Gastrocnemius medialis (tissue), 4 donors: ENCODE data around the gene PLSCR4. TPM values are rescaled to one million over a fixed set of nuclear protein-coding genes. Genes with fewer than 3 reads are reported as not detected.

ENCODE experiments used
- ATAC-seq, 2 donors: fragments of 150-250 bp; one replicate each; pipeline ENCODE4 v1.9.1; 2016
- DNase-seq, 2 donors: peaks; one replicate each; pipeline ENCODE4 v3.0.0-alpha.2; 2019
- H3K27ac ChIP-seq, 4 donors: fragments of 200-600 bp; sonication (generic); 1 replicate in 1 of 4; 2 replicates in 3 of 4; pipeline ENCODE4 v1.5.1; 2016 to 2018; ENCODE audit warnings: mild to moderate bottlenecking in 2 of 4, moderate library complexity in 1 of 4
- H3K27me3 ChIP-seq, 3 donors: fragments of 200-600 bp; sonication (generic) in 2 of 3; 1 replicate in 1 of 3; 2 replicates in 2 of 3; pipeline versions ENCODE4 v1.5.1 to v1.6.0; 2016 to 2019; ENCODE audit warnings: mild to moderate bottlenecking in 1 of 3, moderate library complexity in 1 of 3
- H3K36me3 ChIP-seq, 2 donors: fragments of 200-600 bp; sonication (generic) in 1 of 2; one replicate each; pipeline ENCODE4 v1.5.1; 2017 to 2018
- H3K4me1 ChIP-seq, 2 donors: fragments of 200-600 bp; sonication (generic) in 1 of 2; one replicate each; pipeline ENCODE4 v1.5.1; 2016 to 2017; ENCODE audit warnings: mild to moderate bottlenecking in 2 of 2
- H3K4me3 ChIP-seq, 4 donors: fragments of 200-600 bp; sonication (generic) in 3 of 4; 1 replicate in 1 of 4; 2 replicates in 3 of 4; pipeline ENCODE4 v1.5.1; 2016 to 2019; ENCODE audit warnings: mild to moderate bottlenecking in 2 of 4
- H3K9me3 ChIP-seq, 3 donors: fragments of 200-600 bp; sonication (generic) in 2 of 3; 1 replicate in 1 of 3; 2 replicates in 2 of 3; pipeline ENCODE4 v1.5.1; 2016 to 2019
- POLR2A ChIP-seq, 2 donors: fragments of 450-650 bp; IDR thresholded peaks; one replicate each; pipeline ENCODE4 v1.6.1; 2017; ENCODE audit warnings: antibody characterized with exemption in 2 of 2, mild to moderate bottlenecking in 2 of 2, moderate library complexity in 2 of 2
- in situ Hi-C, 4 donors: fragments of 200-750 bp; cut with MboI; loops; one replicate each; pipeline versions ENCODE4 v1.15.0 to v1.8.0; 2017; ENCODE audit warnings: low sequenced_read_pairs in 4 of 4
- intact Hi-C: fragments of 100-400 bp; cut with DNase I; formaldehyde crosslinking; loops from one replicate; pipeline ENCODE4 v1.15.1; 2023; ENCODE audit warnings: low total_unique reads
- total RNA-seq, 4 donors: library from RNA; depleted of rRNA; stranded (reverse); fragments of >200 nt; gene quantifications; one replicate each; pipeline versions ENCODE4 v1.1.0 to v1.2.3, GENCODE V29; 2016
- TF ChIP-seq, protein P1 (sequence below), 5 experiments: fragments of 450-650 bp in 3 of 5; fragments of 200-600 bp in 2 of 5; sonication (generic) in 2 of 5; IDR thresholded peaks in 4 of 5; conservative IDR thresholded peaks in 1 of 5; 1 replicate in 4 of 5; 2 replicates in 1 of 5; pipeline ENCODE4 v1.5.1; 2016 to 2019; ENCODE audit warnings: antibody characterized with exemption in 5 of 5, mild to moderate bottlenecking in 3 of 5, moderate library complexity in 3 of 5

The PLSCR4 gene
- total RNA-seq, 4 donors from 2014 or later: 6.3 to 16.8 (median 9.5) TPM

DNA sequence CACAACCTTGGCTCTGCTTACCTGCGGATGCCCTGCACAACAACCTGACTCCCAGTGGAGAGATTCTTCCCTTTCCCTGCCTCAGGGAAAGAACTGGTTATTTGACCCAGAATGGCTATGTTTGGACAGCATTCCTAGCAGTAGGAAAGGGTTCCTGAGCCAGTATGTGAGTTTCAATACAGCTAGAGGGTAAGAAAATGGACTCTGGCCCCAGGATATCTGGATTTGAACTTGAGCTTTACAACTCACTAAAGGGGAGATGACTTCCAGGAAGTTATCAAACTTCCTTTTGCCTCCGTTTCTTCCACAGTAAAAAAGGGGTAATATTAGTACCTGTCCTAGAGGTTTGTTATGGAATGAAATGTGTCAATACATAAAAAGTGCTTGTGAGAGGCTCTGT is 28.1 kb upstream of the PLSCR4 start:
- Histone ChIP-seq H3K4me3 (no peak overlapping the region), H3K36me3 (no peaks in the 10 kb centered on the region), H3K27ac (no peak overlapping the region), H3K4me1 (no peaks in the 10 kb centered on the region), H3K27me3 (no peaks in the 10 kb centered on the region), H3K9me3 (no peaks in the 10 kb centered on the region)
- intact Hi-C loops: no loop called here
- DNase-seq: no peak
- TF ChIP-seq, protein P1, sequence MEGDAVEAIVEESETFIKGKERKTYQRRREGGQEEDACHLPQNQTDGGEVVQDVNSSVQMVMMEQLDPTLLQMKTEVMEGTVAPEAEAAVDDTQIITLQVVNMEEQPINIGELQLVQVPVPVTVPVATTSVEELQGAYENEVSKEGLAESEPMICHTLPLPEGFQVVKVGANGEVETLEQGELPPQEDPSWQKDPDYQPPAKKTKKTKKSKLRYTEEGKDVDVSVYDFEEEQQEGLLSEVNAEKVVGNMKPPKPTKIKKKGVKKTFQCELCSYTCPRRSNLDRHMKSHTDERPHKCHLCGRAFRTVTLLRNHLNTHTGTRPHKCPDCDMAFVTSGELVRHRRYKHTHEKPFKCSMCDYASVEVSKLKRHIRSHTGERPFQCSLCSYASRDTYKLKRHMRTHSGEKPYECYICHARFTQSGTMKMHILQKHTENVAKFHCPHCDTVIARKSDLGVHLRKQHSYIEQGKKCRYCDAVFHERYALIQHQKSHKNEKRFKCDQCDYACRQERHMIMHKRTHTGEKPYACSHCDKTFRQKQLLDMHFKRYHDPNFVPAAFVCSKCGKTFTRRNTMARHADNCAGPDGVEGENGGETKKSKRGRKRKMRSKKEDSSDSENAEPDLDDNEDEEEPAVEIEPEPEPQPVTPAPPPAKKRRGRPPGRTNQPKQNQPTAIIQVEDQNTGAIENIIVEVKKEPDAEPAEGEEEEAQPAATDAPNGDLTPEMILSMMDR (IDR thresholded peaks at IDR 0.05 in 4 of 5, conservative IDR thresholded peaks at IDR 0.05 in 1 of 5): no peak
- TF ChIP-seq POLR2A (IDR thresholded peaks at IDR 0.05): no peak
- in situ Hi-C loops: no loop called here
- no peak for ATAC-seq

DNA sequence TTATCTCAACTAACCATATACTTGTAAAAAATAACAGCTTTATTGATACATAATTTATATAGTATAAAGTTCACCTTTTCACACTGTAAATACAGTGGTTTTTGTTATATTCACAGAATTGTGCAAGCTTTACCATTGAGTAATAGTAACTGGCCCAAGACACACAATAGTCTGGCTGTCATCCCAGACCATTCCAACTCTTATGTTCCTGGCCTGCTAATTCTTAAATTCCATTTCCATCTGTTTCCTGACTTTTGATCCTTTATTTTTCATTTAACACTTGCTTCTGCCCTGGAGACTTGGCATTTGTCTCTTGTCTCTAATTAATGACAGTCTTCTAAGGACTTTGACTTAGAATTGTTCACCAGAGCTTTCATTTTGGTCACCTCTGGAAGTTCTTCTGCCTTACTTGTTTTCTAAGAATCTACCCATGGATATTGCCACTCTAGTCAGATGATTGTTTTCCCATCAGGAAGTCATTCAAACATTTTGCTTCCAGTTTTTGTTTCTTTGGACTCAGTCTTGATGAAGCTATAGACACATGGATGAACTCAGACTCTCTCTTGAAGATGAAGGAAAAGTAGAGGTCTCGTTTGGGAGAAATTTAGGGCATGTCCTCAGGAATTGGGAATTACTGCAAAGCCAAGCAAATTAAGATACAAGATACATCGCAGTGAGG is 27.2 kb upstream of the PLSCR4 start:
- no peaks in the 10 kb centered on the region for H3K9me3 ChIP-seq
- intact Hi-C loops (no loop called here), in situ Hi-C loops (no loop called here)
- H3K4me1 ChIP-seq: no peaks in the 10 kb centered on the region
- no peaks in the 10 kb centered on the region for H3K36me3 ChIP-seq
- no peak for TF ChIP-seq POLR2A (IDR thresholded peaks at IDR 0.05)
- TF ChIP-seq, protein P1 (IDR thresholded peaks at IDR 0.05 in 4 of 5, conservative IDR thresholded peaks at IDR 0.05 in 1 of 5): no peak
- ATAC-seq (peak; percentile 64 to 65), DNase-seq (no peak)
- H3K27ac ChIP-seq: no peak overlapping the region
- no peak overlapping the region for H3K4me3 ChIP-seq
- H3K27me3 ChIP-seq: no peaks in the 10 kb centered on the region

DNA sequence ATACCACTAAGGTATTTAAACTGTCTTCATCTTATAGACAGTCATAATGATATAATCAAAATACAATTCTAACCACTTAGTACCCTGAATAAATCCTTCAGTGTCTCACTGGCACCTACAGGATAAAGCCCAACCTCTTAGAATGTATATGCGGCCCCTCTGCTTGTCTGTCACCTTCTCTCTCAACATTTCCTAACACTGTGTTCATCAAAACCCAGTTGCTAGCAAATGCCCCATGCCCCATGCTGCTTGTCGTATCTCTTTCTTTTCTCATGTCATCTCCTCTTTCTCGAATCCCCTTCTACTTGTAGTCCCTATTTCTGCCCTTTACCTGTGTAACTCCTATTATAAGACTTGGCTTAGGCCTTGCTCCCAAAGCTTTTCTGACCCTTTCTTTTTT is 24.6 kb upstream of the PLSCR4 start:
- Histone ChIP-seq H3K9me3 (no peaks in the 10 kb centered on the region), H3K27me3 (no peaks in the 10 kb centered on the region), H3K4me3 (no peak overlapping the region), H3K36me3 (no peaks in the 10 kb centered on the region), H3K27ac (peak overlapping the region in 1 of 4 donors; percentile 37), H3K4me1 (no peaks in the 10 kb centered on the region)
- DNase-seq (no peak), ATAC-seq (no peak)
- intact Hi-C loops (no loop called here), in situ Hi-C loops (no loop called here)
- TF ChIP-seq, protein P1 (IDR thresholded peaks at IDR 0.05 in 4 of 5, conservative IDR thresholded peaks at IDR 0.05 in 1 of 5): no peak
- no peak for TF ChIP-seq POLR2A (IDR thresholded peaks at IDR 0.05)

DNA sequence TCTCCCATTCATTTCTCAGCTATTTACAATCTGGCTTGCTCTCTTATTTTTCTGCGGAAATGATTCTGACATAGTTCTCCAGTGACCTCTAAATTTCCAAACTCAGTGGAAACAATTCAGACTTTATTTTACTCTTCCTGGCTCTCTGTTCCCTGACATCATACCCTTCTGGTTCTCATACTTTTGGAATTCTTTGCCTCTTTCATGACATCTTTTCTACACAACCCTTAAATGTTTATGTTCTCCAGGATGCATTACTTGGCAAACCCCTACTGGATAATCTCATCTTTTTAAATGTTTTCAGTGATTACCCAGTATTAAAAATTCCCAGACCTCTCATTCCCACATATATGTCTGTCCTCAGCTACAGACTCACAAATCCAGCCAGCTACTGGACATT is 23.9 kb upstream of the PLSCR4 start:
- TF ChIP-seq POLR2A (IDR thresholded peaks at IDR 0.05): no peak
- TF ChIP-seq, protein P1 (IDR thresholded peaks at IDR 0.05 in 4 of 5, conservative IDR thresholded peaks at IDR 0.05 in 1 of 5): no peak
- Histone ChIP-seq H3K27ac (peak overlapping the region in 1 of 4 donors; percentile 37), H3K36me3 (no peaks in the 10 kb centered on the region), H3K27me3 (no peaks in the 10 kb centered on the region), H3K9me3 (no peaks in the 10 kb centered on the region), H3K4me3 (no peak overlapping the region), H3K4me1 (no peaks in the 10 kb centered on the region)
- in situ Hi-C loops (no loop called here), intact Hi-C loops (no loop called here)
- ATAC-seq (peak in 1 of 2 donors; percentile 41), DNase-seq (no peak)
